Mesothelial cell of epicardium (in vitro differentiated cells): Measurements from ENCODE around the gene COPZ2. TPM values are rescaled to one million over a fixed set of nuclear protein-coding genes. Genes with fewer than 3 reads are reported as not detected.
A peak's percentile ranks its signal among the peaks of the same experiment; 100 is the strongest.

ENCODE experiments used
- DNase-seq, 2 experiments: peaks; one replicate each; pipeline ENCODE4 v3.0.0; 2021; ENCODE audit warnings: low spot score in 2 of 2; ENCODE audit not compliant: unreplicated experiment in 2 of 2
- H3K27ac Mint-ChIP-seq: 2 replicates; pipeline ENCODE4 v1.8.0; 2021; ENCODE audit warnings: mixed read lengths
- H3K27me3 Mint-ChIP-seq: 2 replicates; pipeline ENCODE4 v1.8.0; 2021; ENCODE audit warnings: low read depth, mixed read lengths
- H3K36me3 Mint-ChIP-seq: 2 replicates; pipeline ENCODE4 v1.8.0; 2021; ENCODE audit warnings: mixed read lengths
- H3K4me1 Mint-ChIP-seq: 2 replicates; pipeline ENCODE4 v1.8.0; 2021; ENCODE audit warnings: mixed read lengths
- H3K4me3 Mint-ChIP-seq: 2 replicates; pipeline ENCODE4 v1.8.0; 2021; ENCODE audit warnings: mild to moderate bottlenecking, moderate library complexity, mixed read lengths
- H3K9me3 Mint-ChIP-seq: 2 replicates; pipeline ENCODE4 v1.8.0; 2021; ENCODE audit warnings: mixed read lengths
- total RNA-seq: library from RNA; stranded (reverse); gene quantifications from 3 replicates; pipeline ENCODE4 v1.2.1, GENCODE V29; 2021
- TF ChIP-seq, protein P1 (sequence below): fragments of 200-600 bp; sonication (generic); IDR thresholded peaks from one replicate; pipeline ENCODE4 v1.5.0; 2021; ENCODE audit warnings: antibody characterized with exemption; ENCODE audit not compliant: unreplicated experiment

Gene COPZ2
- total RNA-seq, 1 donor from 2014 or later = 28.2 TPM

DNA sequence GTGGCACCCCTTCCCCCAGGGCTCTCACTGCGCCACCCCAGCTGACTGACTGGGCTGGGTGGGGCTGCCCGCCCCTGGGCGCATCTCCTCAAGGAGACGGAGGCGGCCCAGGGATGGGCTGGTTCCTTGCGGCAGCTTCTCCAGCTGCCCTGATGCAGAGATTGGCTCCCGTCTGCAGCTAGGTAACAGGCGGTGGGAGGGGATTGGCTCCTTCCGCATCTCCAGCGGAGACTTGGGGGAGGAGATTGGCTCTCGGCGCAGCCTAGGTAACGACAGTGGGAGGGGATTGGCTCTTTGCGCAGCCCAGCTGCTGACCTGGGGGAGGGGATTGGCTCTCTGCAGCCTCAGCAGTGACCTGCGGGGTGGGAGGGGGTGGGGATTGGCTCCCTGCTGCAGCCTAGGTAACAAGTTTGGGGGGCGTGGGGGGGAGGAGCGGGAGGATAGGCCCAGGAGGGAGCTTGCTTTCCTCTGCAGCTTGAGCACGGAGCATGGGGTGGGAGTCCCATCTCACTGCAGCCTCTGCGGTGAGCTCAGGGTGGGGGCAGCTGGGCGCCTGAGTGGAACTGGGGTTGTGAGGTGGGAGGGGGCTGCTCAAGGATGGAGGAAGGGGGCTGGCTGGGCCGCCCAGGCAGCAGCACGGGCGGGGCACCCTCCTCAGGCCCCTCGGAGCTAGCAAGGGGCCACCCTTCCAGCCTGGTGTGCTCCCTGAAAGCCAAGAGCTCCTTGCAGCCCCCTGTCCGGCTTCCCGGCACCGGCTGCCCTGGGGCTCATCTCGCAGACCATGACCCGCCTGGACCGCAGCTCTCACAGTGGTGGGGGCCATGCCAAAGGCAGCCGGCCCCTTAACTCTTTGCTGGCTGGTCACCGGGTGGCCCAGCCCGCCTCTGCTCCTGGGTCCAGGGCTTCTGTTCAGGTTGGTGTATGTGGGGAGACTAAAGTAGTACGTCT, 16.9 kb upstream of the COPZ2 start:
- no peaks in the 10 kb centered on the region for H3K9me3 Mint-ChIP-seq

DNA sequence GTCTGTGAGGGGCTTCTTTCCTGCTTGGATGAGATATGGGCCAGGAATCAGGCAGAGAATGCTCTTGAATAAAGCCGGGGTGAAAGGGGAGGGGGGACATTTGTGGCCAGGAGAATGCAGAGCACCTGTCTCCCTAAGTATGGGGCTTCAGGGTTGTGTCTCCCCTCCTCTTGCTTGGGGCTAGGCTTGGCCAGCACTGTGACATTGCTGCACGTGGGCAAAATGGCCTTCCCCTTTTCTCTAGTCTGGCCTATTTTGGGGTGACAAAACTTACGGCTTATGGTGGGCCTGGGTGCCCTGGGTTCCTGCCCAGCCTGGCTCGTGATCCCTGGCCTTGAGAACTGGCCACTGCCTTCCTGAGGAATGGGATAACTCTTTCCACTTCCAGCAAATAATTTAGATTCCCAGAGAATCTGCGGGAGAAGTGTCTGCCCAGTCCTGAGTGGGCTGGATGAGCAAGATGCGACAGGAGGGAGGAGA, 16.2 kb upstream of the COPZ2 start:
- Mint-ChIP-seq H3K4me3 (peak overlapping the region; percentile 48), H3K36me3 (peaks cover 19% of the 10 kb centered on the region), H3K9me3 (no peaks in the 10 kb centered on the region), H3K27me3 (no peaks in the 10 kb centered on the region), H3K27ac (peak overlapping the region; percentile 100), H3K4me1 (peaks cover 65% of the 10 kb centered on the region)
- DNase-seq = no peak
- TF ChIP-seq, protein P1, sequence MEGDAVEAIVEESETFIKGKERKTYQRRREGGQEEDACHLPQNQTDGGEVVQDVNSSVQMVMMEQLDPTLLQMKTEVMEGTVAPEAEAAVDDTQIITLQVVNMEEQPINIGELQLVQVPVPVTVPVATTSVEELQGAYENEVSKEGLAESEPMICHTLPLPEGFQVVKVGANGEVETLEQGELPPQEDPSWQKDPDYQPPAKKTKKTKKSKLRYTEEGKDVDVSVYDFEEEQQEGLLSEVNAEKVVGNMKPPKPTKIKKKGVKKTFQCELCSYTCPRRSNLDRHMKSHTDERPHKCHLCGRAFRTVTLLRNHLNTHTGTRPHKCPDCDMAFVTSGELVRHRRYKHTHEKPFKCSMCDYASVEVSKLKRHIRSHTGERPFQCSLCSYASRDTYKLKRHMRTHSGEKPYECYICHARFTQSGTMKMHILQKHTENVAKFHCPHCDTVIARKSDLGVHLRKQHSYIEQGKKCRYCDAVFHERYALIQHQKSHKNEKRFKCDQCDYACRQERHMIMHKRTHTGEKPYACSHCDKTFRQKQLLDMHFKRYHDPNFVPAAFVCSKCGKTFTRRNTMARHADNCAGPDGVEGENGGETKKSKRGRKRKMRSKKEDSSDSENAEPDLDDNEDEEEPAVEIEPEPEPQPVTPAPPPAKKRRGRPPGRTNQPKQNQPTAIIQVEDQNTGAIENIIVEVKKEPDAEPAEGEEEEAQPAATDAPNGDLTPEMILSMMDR = no peak

More for the DNA sequence above, 16.9 kb upstream of the COPZ2 start:
- peak overlapping the region; percentile 52 for H3K4me3 Mint-ChIP-seq
- H3K4me1 Mint-ChIP-seq = peaks cover 59% of the 10 kb centered on the region
- DNase-seq = peak; percentile 78 to 82
- no peaks in the 10 kb centered on the region for H3K27me3 Mint-ChIP-seq
- peaks cover 24% of the 10 kb centered on the region for H3K36me3 Mint-ChIP-seq
- peak overlapping the region; percentile 100 for H3K27ac Mint-ChIP-seq
- TF ChIP-seq, protein P1 = no peak

DNA sequence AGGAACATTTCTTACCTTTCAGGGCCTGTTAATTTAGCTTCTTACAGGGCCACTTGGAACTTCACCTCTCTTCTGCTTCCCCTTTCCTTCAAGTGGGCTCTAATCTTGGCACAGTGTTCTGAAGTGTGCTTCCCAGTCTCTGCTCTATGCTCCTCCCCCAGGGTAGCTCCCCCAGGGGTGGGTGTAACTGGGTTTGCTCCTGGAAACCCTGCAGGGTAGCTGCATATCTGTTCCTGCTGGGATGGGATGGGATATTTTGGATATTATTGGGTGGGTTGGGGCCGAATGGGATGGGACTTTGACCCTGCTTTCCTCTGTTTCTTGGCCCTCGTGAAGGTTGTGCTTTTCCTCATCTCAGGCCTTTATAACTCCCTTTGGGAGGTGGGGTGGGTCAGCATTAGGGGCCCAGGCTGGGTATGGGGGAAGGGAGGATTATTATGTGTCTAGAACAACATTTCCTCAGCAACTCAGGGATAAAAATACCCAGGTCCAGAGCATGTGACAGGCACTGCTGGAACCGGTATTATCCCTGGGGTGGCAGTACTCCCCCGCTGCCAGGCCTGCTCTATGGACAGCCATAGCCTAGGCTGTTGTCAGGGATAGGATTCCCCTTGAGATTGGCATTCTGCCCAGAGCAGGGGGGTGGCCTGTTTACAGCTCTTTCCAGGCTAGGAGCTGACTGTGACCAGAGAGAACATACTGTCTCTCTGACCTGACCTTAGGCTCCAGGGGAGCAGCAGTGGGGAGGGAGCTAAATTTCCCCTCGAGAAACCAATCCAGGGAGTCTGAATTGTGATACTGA, 15.6 kb upstream of the COPZ2 start:
- Mint-ChIP-seq H3K27me3 (no peaks in the 10 kb centered on the region), H3K4me1 (peaks cover 67% of the 10 kb centered on the region), H3K36me3 (peaks cover 14% of the 10 kb centered on the region), H3K4me3 (peak overlapping the region; percentile 28), H3K9me3 (no peaks in the 10 kb centered on the region), H3K27ac (peak overlapping the region; percentile 100)
- no peak for DNase-seq
- TF ChIP-seq, protein P1 = no peak

DNA sequence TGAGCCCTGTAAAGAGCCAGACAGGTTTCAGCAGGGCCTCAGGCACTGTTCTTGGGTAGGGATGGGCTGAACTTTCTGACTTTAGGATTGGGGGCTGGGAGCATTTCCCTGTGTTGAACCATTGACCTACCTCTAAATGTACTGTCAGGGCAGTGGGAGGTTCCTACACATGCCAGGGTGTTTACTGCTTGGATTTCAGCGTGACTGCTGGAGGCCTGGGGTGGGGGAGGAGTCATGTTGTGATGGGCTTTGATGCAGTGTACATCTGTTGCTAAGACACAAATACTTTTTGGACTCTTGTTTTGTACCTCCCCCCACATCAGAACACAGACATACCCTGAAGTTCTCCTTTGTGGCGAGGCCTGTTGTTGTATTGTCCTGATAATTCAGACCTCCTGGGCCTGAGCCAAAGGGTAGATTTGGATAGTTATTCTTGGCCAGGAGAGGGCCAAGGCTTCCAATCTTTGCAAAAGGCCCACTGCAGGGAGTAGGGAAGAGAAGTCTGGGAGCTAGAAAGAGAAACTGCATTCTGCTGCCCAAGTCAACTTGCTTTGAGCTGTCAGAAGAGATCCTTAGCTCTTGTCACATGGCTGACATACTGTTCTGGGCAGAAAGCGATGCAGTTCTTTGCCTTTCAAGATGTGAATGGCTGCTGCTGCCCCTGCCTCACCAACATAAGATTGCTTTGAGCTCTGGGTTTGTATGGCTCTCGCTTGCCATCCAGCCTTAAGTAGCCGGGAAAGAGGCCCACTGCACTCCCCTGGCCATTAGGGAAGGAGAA, 14.3 kb upstream of the COPZ2 start:
- Mint-ChIP-seq H3K9me3 (no peaks in the 10 kb centered on the region), H3K27ac (peak overlapping the region; percentile 100), H3K4me3 (peak overlapping the region; percentile 44), H3K27me3 (no peaks in the 10 kb centered on the region), H3K36me3 (peaks cover 14% of the 10 kb centered on the region), H3K4me1 (peaks cover 68% of the 10 kb centered on the region)
- DNase-seq = no peak
- TF ChIP-seq, protein P1 = no peak

DNA sequence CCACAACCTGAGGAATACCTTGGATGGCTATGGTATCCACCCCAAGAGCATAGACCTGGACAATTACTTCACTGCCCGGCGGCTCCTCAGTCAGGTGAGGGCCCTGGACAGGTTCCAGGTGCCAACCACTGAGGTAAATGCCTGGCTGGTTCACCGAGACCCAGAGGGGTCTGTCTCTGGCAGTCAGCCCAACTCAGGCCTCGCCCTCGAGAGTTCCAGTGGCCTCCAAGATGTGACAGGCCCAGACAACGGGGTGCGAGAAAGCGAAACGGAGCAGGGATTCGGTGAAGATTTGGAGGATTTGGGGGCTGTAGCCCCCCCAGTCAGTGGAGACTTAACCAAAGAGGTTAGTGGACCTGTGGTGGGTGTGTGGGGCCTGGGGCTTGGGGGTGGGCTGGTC, 13.7 kb upstream of the COPZ2 start:
- H3K36me3 Mint-ChIP-seq = peaks cover 13% of the 10 kb centered on the region
- H3K4me1 Mint-ChIP-seq = peaks cover 74% of the 10 kb centered on the region
- no peak for DNase-seq
- TF ChIP-seq, protein P1 = no peak
- peak overlapping the region; percentile 100 for H3K27ac Mint-ChIP-seq
- H3K9me3 Mint-ChIP-seq = no peaks in the 10 kb centered on the region
- H3K27me3 Mint-ChIP-seq = no peaks in the 10 kb centered on the region
- H3K4me3 Mint-ChIP-seq = no peak overlapping the region
